Ramos (cell line): ENCODE measurements around the gene NR6A1.

Experiments
- in situ Hi-C: fragments of 300-500 bp; cut with MboI; formaldehyde crosslinking; loops from one replicate; pipeline ENCODE4 v1.14.3; 2022; ENCODE audit warnings: low sequenced_read_pairs; ENCODE audit not compliant: unreplicated experiment

Gene NR6A1

GRCh38 chr9:124779368-124780059 is 8.4 kb upstream of the NR6A1 start:
- in situ Hi-C loops, result loop anchor here (10.0 kb wide), 1 partner anchor 365 kb away; the partner anchor contains the start of gene SCAI

GRCh38 chr9:124778575-124779367 is 7.7 kb upstream of the NR6A1 start:
- in situ Hi-C loops, result loop anchor here (10.0 kb wide), 1 partner anchor 366 kb away; the partner anchor contains the start of gene SCAI

DNA sequence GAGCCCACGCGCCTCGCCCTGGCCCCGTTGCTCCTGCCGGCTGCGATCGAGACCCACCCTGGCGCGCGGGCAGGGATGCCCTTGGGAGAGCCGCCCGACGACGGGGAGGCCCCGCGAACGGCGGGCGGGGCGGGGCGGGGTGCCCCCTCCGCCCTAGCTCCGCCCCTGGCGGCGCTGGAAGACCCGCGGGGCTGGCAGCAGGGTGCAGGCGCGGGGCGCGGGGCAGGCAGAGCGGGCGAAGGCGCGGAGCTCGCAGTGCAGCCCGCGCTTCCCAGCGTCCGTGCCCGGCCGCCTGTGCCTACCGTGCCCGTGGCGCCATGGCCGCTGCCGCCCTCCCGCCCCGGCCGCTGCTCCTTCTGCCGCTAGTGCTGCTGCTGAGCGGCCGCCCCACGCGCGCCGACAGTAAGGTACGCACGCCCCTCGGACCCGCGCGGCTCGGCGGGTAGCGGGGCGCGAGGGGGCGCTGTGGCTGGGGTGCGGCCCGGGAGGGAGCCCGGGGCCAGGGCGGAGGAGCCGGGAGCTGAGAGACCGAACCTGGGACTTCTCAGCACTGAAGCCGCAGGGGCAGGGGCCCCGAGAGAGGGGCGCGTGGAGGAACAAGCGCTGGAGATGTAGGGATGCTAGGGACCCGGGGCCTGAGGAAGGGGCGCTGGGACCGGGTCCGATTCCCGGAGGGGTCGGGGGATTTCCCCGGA is 6.0 kb upstream of the NR6A1 start, which contains the start of gene OLFML2A:
OLFML2A (plus strand) TSS at position 180 of the 695 bp plus-strand sequence; CDS start at position 318, 138 bp downstream.
- in situ Hi-C loops, result loop anchor here (10.0 kb wide), 1 partner anchor 368 kb away; the partner anchor contains the start of gene SCAI

GRCh38 chr9:124776618-124776953 is 5.5 kb upstream of the NR6A1 start:
- in situ Hi-C loops, result loop anchor here (10.0 kb wide), 1 partner anchor 368 kb away; the partner anchor contains the start of gene SCAI

DNA sequence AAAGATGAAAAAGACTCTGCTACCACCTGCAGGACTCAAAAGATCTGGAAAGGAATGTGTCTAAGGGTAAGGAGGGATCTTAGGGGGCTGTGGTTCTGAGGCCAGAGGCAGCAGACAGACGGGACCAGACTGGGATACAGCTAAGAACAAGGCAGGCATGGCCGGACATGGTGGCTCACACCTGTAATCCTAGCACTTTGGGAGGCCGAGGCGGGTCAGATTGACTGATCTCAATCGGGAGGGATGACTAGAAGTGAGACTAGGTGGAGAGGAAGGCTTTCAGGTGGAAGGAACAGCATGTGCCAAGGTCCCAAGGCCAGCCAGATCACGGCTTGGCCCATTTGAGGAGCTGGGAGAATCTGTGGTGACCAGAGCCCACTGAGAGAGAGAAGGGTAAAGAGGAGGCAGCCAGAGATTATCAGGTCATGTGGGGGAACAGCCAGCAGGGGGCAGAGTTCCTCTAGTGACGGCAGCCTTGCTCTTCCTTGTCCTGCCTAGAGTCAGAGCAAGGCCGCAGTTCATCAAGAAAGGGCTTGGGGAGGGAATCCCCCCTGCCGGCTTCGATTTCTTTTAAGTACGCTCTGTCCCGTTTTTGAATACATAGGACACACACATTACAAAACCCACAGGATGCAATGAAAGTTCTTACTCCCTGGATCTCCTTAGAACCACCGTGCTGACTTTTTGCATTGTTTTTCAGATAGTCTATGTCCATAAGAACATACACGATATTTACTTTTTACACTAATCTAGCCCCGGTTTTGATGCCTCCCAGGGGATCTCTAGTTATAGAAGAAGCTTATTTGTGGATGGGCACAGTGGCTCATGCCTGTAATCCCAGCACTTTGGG is 3.2 kb upstream of the NR6A1 start:
- in situ Hi-C loops, result loop anchor here (5.0 to 10.0 kb wide), 3 partner anchors 78 to 598 kb away; partner anchors contain the start of genes SCAI and WDR38

DNA sequence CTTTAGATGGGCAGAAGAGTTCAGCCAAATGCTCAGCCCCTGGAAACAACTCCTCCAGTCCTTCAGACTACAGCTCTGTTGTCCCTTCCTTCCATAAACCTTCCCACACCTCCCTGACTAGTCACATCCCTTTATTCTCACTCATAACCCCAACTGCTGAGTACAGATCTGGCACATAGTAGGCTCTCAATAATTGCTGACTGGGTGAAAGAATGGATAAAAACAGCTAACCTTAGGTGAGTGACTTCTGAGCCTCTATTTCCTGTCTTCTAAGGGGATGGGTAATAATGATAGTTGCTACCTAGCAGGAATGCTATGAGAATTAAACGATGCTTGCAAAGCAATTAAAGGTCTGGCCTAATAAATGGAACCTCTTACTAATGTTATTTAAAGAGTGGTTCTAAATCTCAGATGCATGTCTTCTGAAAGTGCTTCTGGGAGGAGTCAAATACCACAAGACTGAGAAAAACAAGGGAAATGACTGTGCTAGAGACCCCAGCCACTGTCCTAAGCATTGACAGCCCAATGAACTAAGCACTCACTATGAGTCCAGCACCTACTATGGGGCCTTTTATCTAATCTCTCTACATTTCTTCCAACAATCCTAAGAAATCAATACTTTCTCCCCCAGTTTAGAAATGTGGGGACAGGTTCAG is 2.5 kb upstream of the NR6A1 start:
- in situ Hi-C loops, result loop anchor here (5.0 to 10.0 kb wide), 3 partner anchors 79 to 599 kb away; partner anchors contain the start of genes SCAI and WDR38

GRCh38 chr9:124772877-124773276 is 1.8 kb upstream of the NR6A1 start:
- in situ Hi-C loops, result loop anchor here (5.0 to 10.0 kb wide), 3 partner anchors 79 to 599 kb away; partner anchors contain the start of genes SCAI and WDR38

- in situ Hi-C loops, result loop anchor here (5.0 to 10.0 kb wide), 3 partner anchors 80 to 600 kb away; partner anchors contain the start of genes SCAI and WDR38
Measured at GRCh38 chr9:124771867-124772679, 962 bp upstream of the NR6A1 start.

DNA sequence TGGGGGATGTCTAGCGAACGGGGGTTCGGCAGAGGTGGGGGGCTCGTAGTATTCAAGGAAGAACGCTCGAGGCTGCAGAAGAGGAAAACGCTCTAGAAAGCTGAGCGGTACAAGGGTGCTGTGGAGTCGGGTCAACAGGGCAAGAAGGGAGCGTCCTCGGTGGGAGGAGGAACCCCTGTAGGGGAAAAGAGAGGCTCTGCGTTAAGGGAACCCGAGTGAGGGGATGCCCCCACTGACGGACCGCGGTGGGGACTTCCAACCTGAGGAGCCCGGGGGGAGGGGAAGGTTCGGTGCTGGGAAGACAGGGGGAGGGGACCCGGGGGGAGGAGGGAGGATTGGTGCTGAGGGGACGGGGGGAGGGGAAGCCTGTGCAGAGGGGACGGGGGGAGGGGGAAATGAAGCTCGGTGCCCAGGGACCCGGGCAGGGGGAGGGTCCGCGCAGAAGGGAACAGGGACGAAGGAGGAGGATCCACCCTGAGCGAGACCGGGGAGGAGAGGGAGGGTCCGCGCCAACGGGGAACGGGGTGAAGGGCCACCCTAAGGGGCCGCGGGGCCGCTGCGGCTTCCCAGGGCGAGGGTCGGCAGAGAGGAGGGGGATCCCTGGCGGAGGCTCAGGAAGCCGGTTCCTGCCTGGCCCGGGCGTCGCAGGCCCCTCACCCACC is 621 bp downstream of the NR6A1 start:
- in situ Hi-C loops, result loop anchor here (5.0 to 10.0 kb wide), 3 partner anchors 82 to 602 kb away; partner anchors contain the start of genes SCAI and WDR38

- in situ Hi-C loops, result loop anchor here (5.0 to 10.0 kb wide), 3 partner anchors 83 to 603 kb away; partner anchors contain the start of genes SCAI and WDR38
Measured at GRCh38 chr9:124769549-124770358, 1.4 kb downstream of the NR6A1 start.

GRCh38 chr9:124768750-124769548 is 2.2 kb downstream of the NR6A1 start:
- in situ Hi-C loops, result no loop called here

GRCh38 chr9:124768334-124768733 is 2.8 kb downstream of the NR6A1 start:
- in situ Hi-C loops, result no loop called here

GRCh38 chr9:124767821-124768220 is 3.3 kb downstream of the NR6A1 start:
- in situ Hi-C loops, result no loop called here

DNA sequence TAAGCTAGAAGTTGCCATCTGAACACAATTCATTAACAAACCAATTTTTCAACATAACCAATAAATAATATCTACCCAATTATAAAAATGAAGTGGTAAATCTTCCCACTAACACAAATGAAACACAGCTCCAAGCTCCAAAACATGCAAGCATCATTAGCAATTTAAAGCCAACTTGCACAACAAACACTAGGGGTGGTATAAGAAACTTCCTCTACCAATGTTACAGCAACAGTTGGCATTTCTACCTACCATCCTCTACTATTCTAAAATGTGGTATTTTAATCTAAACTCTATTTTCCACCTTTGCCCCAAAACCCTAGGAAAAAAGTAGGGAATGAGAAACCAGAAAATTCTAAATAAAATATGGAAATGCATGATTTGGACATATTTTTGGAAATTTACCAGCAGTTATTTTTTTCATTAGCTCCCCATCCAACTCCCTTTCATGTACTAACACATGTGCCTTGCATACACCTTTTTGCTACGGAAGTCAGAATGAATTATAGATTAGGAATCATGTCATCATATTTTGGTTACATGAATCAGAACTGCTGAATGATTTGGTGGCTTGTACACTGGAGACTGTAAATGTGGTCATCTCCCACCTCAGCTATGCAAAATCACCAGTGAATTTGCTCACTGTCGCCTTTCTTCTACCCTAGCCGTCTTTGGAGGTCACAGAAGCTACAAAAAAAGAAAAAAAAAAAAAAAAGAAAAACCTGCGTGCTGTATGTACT is 4.1 kb downstream of the NR6A1 start:
- in situ Hi-C loops, result no loop called here

GRCh38 chr9:124766326-124766725 is 4.8 kb downstream of the NR6A1 start:
- in situ Hi-C loops, result no loop called here
